Neural crest cell (in vitro differentiated cells): ENCODE measurements around the gene VGLL1. TPM values are rescaled to one million over a fixed set of nuclear protein-coding genes. Genes with fewer than 3 reads are reported as not detected.

ENCODE experiments used
- DNase-seq: peaks from one replicate; pipeline ENCODE4 v3.0.0; 2021; ENCODE audit warnings: low read depth, mixed read lengths, low spot score
- H3K27ac Mint-ChIP-seq: one replicate; pipeline ENCODE4 v1.8.0; 2021; ENCODE audit warnings: mild to moderate bottlenecking, mixed read lengths; ENCODE audit not compliant: unreplicated experiment
- H3K27me3 Mint-ChIP-seq: 2 replicates; pipeline ENCODE4 v1.8.0; 2021; ENCODE audit warnings: low read depth, mild to moderate bottlenecking, mixed read lengths
- H3K36me3 Mint-ChIP-seq: 2 replicates; pipeline ENCODE4 v1.8.0; 2021; ENCODE audit warnings: low read depth, mild to moderate bottlenecking, mixed read lengths
- H3K4me1 Mint-ChIP-seq: 2 replicates; pipeline ENCODE4 v1.8.0; 2021; ENCODE audit warnings: mixed read lengths
- H3K4me3 Mint-ChIP-seq: one replicate; pipeline ENCODE4 v1.8.0; 2021; ENCODE audit warnings: mild to moderate bottlenecking, mixed read lengths
- H3K9me3 Mint-ChIP-seq: 2 replicates; pipeline ENCODE4 v1.8.0; 2021; ENCODE audit warnings: mixed read lengths
- CTCF ChIP-seq: fragments of 200-600 bp; sonication (generic); conservative IDR thresholded peaks from 2 replicates; pipeline ENCODE4 v1.5.0; 2021; ENCODE audit warnings: antibody characterized with exemption, mild to moderate bottlenecking
- total RNA-seq: library from RNA; stranded (reverse); gene quantifications from 2 replicates; pipeline ENCODE4 v1.2.1, GENCODE V29; 2021

Gene VGLL1
- total RNA-seq, 1 donor from 2014 or later, result not detected

GRCh38 chrX:136588036-136588435 is 56.0 kb downstream of the VGLL1 start:
- TF ChIP-seq CTCF, result no peak
- no peaks in the 10 kb centered on the region for H3K4me1 Mint-ChIP-seq
- no peaks in the 10 kb centered on the region for H3K27me3 Mint-ChIP-seq
- H3K27ac Mint-ChIP-seq, result no peak overlapping the region
- DNase-seq, result no peak
- H3K36me3 Mint-ChIP-seq, result no peaks in the 10 kb centered on the region
- H3K9me3 Mint-ChIP-seq, result peaks cover 7% of the 10 kb centered on the region
- H3K4me3 Mint-ChIP-seq, result no peak overlapping the region

- TF ChIP-seq CTCF, result no peak
- no peak overlapping the region for H3K4me3 Mint-ChIP-seq
- H3K27me3 Mint-ChIP-seq, result no peaks in the 10 kb centered on the region
- no peak for DNase-seq
- no peaks in the 10 kb centered on the region for H3K36me3 Mint-ChIP-seq
- H3K9me3 Mint-ChIP-seq, result peaks cover 11% of the 10 kb centered on the region
- H3K27ac Mint-ChIP-seq, result no peak overlapping the region
- no peaks in the 10 kb centered on the region for H3K4me1 Mint-ChIP-seq
Observed at GRCh38 chrX:136589966-136590365, 58.0 kb downstream of the VGLL1 start.

GRCh38 chrX:136597356-136597755 is 65.3 kb downstream of the VGLL1 start:
- no peaks in the 10 kb centered on the region for H3K36me3 Mint-ChIP-seq
- peaks cover 7% of the 10 kb centered on the region for H3K9me3 Mint-ChIP-seq
- no peaks in the 10 kb centered on the region for H3K27me3 Mint-ChIP-seq
- no peak for DNase-seq
- no peak overlapping the region for H3K27ac Mint-ChIP-seq
- no peak overlapping the region for H3K4me3 Mint-ChIP-seq
- no peaks in the 10 kb centered on the region for H3K4me1 Mint-ChIP-seq
- TF ChIP-seq CTCF, result no peak

GRCh38 chrX:136597954-136598353 is 65.9 kb downstream of the VGLL1 start:
- Mint-ChIP-seq H3K27ac (no peak overlapping the region), H3K4me1 (no peaks in the 10 kb centered on the region), H3K9me3 (peaks cover 7% of the 10 kb centered on the region), H3K27me3 (no peaks in the 10 kb centered on the region), H3K36me3 (no peaks in the 10 kb centered on the region), H3K4me3 (no peak overlapping the region)
- no peak for TF ChIP-seq CTCF
- no peak for DNase-seq

- TF ChIP-seq CTCF, result no peak
- Mint-ChIP-seq H3K36me3 (no peaks in the 10 kb centered on the region), H3K4me1 (no peaks in the 10 kb centered on the region), H3K27me3 (no peaks in the 10 kb centered on the region), H3K4me3 (no peak overlapping the region), H3K9me3 (peaks cover 4% of the 10 kb centered on the region), H3K27ac (no peak overlapping the region)
- no peak for DNase-seq
Observed at GRCh38 chrX:136598631-136599030, 66.6 kb downstream of the VGLL1 start.

GRCh38 chrX:136600059-136600458 is 68.0 kb downstream of the VGLL1 start:
- no peak for DNase-seq
- H3K36me3 Mint-ChIP-seq, result no peaks in the 10 kb centered on the region
- no peak overlapping the region for H3K27ac Mint-ChIP-seq
- no peaks in the 10 kb centered on the region for H3K4me1 Mint-ChIP-seq
- H3K27me3 Mint-ChIP-seq, result no peaks in the 10 kb centered on the region
- no peak for TF ChIP-seq CTCF
- no peaks in the 10 kb centered on the region for H3K9me3 Mint-ChIP-seq
- H3K4me3 Mint-ChIP-seq, result no peak overlapping the region
